SK-N-SH treated with all-trans-retinoic acid at 6 μM for 48 hours (cell line): ENCODE data around the gene PRICKLE1.

Experiments
- ATAC-seq: fragments of 200-7000 bp; cut with Tn5 transposase; 3 replicates; pipeline ENCODE4 v1.9.1; 2020; ENCODE audit warnings: mild to moderate bottlenecking, moderate library complexity
- ARNTL ChIP-seq: fragments of 450-650 bp; formaldehyde crosslinking; IDR thresholded peaks from 2 replicates; pipeline ENCODE4 v1.5.0; 2020; ENCODE audit warnings: low read depth, mild to moderate bottlenecking, moderate library complexity, borderline replicate concordance
- BACH2 ChIP-seq: fragments of 250-450 bp; sonication (Bioruptor Pico); IDR thresholded peaks from 2 replicates; pipeline ENCODE4 v1.9.0; 2021; ENCODE audit warnings: mild to moderate bottlenecking, borderline replicate concordance
- CSDC2 ChIP-seq: fragments of 250-450 bp; sonication (Bioruptor Pico); IDR thresholded peaks from 2 replicates; pipeline ENCODE4 v1.5.0; 2020; ENCODE audit warnings: mild to moderate bottlenecking, moderate library complexity
- ESRRG ChIP-seq: fragments of 250-450 bp; sonication (Bioruptor Pico); IDR thresholded peaks from 2 replicates; pipeline ENCODE4 v1.6.1; 2021; ENCODE audit warnings: mild to moderate bottlenecking
- OSR1 ChIP-seq: fragments of 250-450 bp; sonication (Bioruptor Pico); IDR thresholded peaks from 2 replicates; pipeline ENCODE4 v1.8.0; 2022; ENCODE audit warnings: moderate library complexity, mild to moderate bottlenecking, inconsistent platforms
- PPARA ChIP-seq: fragments of 250-450 bp; sonication (Bioruptor Pico); IDR thresholded peaks from 2 replicates; pipeline ENCODE4 v1.5.0; 2020; ENCODE audit warnings: mild to moderate bottlenecking, borderline replicate concordance
- RARB ChIP-seq: fragments of 250-450 bp; sonication (Bioruptor Pico); IDR thresholded peaks from 2 replicates; pipeline ENCODE4 v1.8.0; 2021; ENCODE audit warnings: mild to moderate bottlenecking, moderate library complexity
- TOX ChIP-seq: fragments of 250-450 bp; sonication (Bioruptor Pico); IDR thresholded peaks from 2 replicates; pipeline ENCODE4 v1.8.0; 2021; ENCODE audit warnings: mild to moderate bottlenecking, moderate library complexity, borderline replicate concordance
- ZC3H10 ChIP-seq: fragments of 250-450 bp; sonication (Bioruptor Pico); IDR thresholded peaks from 2 replicates; pipeline ENCODE4 v1.5.1; 2021; ENCODE audit warnings: mild to moderate bottlenecking, moderate library complexity
- ZFP30 ChIP-seq: fragments of 450-650 bp; formaldehyde crosslinking; IDR thresholded peaks from 2 replicates; pipeline ENCODE4 v1.5.0; 2022; ENCODE audit warnings: mild to moderate bottlenecking, moderate library complexity
- ZNF565 ChIP-seq: fragments of 450-650 bp; formaldehyde crosslinking; conservative IDR thresholded peaks from 2 replicates; pipeline ENCODE4 v1.5.0; 2020; ENCODE audit warnings: low read depth, mild to moderate bottlenecking, moderate library complexity
- ZNF70 ChIP-seq: fragments of 450-650 bp; formaldehyde crosslinking; IDR thresholded peaks from 2 replicates; pipeline ENCODE4 v1.5.0; 2020; ENCODE audit warnings: mild to moderate bottlenecking, moderate library complexity
- TF ChIP-seq, protein P1 (sequence below): fragments of 250-450 bp; sonication (Bioruptor Pico); IDR thresholded peaks from 2 replicates; pipeline ENCODE4 v1.8.0; 2020; ENCODE audit warnings: mild to moderate bottlenecking, moderate library complexity, borderline replicate concordance
- TF ChIP-seq, protein P2 (sequence below): fragments of 250-450 bp; sonication (Bioruptor Pico); IDR thresholded peaks from 2 replicates; pipeline ENCODE4 v1.8.0; 2021; ENCODE audit warnings: low read depth, mild to moderate bottlenecking, moderate library complexity, borderline replicate concordance
- TF ChIP-seq, protein P3 (sequence below): fragments of 250-450 bp; sonication (Bioruptor Pico); IDR thresholded peaks from 2 replicates; pipeline ENCODE4 v1.5.1; 2021; ENCODE audit warnings: mild to moderate bottlenecking, moderate library complexity
- TF ChIP-seq, protein P4 (sequence below): fragments of 250-450 bp; sonication (Bioruptor Pico); IDR thresholded peaks from 2 replicates; pipeline ENCODE4 v1.5.1; 2020; ENCODE audit warnings: low read depth, mild to moderate bottlenecking, moderate library complexity
- TF ChIP-seq, protein P5 (sequence below): fragments of 250-450 bp; sonication (Bioruptor Pico); IDR thresholded peaks from 2 replicates; pipeline ENCODE4 v1.5.0; 2020; ENCODE audit warnings: mild to moderate bottlenecking, moderate library complexity

Gene PRICKLE1

DNA sequence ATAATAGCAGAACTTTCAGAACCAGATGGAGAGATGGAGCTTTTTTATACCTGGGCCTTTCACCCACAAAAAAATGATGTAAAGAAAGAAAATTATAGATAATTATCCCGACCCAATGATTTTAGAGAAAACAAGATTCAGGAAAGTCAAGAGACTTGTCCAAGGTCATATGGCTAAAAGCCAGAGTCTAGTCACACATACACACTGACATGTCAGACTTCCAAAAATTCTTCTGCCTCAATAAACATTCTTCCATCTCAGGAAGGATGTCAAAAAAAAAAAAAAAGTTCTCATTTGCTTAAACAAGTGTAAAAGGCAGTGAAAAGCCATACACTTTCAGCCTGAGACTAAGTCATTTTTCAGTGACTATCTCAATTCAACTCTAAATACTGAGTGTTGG, 116.0 kb downstream of the PRICKLE1 start (continued):
- TF ChIP-seq, protein P1, sequence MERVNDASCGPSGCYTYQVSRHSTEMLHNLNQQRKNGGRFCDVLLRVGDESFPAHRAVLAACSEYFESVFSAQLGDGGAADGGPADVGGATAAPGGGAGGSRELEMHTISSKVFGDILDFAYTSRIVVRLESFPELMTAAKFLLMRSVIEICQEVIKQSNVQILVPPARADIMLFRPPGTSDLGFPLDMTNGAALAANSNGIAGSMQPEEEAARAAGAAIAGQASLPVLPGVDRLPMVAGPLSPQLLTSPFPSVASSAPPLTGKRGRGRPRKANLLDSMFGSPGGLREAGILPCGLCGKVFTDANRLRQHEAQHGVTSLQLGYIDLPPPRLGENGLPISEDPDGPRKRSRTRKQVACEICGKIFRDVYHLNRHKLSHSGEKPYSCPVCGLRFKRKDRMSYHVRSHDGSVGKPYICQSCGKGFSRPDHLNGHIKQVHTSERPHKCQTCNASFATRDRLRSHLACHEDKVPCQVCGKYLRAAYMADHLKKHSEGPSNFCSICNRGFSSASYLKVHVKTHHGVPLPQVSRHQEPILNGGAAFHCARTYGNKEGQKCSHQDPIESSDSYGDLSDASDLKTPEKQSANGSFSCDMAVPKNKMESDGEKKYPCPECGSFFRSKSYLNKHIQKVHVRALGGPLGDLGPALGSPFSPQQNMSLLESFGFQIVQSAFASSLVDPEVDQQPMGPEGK (CRISPR knock-in tag) = no peak
- TF ChIP-seq OSR1 (CRISPR knock-in tag) (no peak), ZFP30 (CRISPR knock-in tag) (no peak)

DNA sequence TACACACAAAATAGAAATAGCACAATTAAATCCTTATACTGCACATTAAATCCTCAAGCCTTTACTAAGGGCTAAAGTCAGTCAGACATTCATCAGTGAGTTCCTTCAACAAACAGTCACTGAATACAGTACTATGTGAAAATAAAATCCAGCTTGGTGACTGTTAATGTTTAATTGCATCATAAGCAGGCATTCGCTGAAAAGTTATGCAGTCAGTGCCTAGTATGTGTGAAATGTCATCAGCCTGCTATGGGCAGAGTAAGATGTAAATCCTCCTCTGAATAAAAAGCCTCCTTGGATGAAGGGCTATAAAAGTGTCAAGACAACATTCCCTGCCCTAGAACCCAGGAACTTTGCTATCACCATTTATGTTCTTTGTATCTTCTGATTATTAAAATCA, 116.4 kb downstream of the PRICKLE1 start:
- no peak for ATAC-seq
- TF ChIP-seq RARB (CRISPR knock-in tag) = no peak

DNA sequence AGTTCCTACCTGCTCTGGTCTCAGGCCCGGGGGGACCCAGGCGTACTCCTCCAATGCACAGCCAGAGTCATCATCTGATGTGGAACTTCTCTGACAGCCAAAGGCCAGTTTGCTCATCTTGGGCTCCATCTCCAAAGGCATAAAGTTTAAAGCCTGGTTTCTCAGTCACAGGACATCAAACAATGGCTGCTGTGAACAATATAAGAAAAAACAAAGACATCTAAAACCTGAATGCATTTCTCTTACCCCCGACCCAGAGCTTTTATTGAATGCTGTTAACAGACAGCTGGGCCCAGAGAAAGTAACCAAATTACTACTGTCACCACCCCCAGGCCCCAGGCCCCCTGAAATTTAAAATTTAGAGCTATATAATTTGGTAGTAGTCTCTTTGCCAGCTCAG, 117.2 kb downstream of the PRICKLE1 start:
- no peak for ATAC-seq
- TF ChIP-seq, protein P2, sequence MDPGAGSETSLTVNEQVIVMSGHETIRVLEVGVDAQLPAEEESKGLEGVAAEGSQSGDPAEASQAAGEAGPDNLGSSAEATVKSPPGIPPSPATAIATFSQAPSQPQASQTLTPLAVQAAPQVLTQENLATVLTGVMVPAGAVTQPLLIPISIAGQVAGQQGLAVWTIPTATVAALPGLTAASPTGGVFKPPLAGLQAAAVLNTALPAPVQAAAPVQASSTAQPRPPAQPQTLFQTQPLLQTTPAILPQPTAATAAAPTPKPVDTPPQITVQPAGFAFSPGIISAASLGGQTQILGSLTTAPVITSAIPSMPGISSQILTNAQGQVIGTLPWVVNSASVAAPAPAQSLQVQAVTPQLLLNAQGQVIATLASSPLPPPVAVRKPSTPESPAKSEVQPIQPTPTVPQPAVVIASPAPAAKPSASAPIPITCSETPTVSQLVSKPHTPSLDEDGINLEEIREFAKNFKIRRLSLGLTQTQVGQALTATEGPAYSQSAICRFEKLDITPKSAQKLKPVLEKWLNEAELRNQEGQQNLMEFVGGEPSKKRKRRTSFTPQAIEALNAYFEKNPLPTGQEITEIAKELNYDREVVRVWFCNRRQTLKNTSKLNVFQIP (CRISPR knock-in tag) = no peak
- TF ChIP-seq RARB (CRISPR knock-in tag) (no peak), ESRRG (CRISPR knock-in tag) (no peak), TOX (CRISPR knock-in tag) (no peak), BACH2 (CRISPR knock-in tag) (no peak), ZFP30 (CRISPR knock-in tag) (no peak), ARNTL (CRISPR knock-in tag) (no peak), ZC3H10 (no peak), CSDC2 (CRISPR knock-in tag) (no peak), OSR1 (CRISPR knock-in tag) (no peak), ZNF70 (CRISPR knock-in tag) (no peak), ZNF565 (CRISPR knock-in tag) (no peak)
- TF ChIP-seq, protein P3, sequence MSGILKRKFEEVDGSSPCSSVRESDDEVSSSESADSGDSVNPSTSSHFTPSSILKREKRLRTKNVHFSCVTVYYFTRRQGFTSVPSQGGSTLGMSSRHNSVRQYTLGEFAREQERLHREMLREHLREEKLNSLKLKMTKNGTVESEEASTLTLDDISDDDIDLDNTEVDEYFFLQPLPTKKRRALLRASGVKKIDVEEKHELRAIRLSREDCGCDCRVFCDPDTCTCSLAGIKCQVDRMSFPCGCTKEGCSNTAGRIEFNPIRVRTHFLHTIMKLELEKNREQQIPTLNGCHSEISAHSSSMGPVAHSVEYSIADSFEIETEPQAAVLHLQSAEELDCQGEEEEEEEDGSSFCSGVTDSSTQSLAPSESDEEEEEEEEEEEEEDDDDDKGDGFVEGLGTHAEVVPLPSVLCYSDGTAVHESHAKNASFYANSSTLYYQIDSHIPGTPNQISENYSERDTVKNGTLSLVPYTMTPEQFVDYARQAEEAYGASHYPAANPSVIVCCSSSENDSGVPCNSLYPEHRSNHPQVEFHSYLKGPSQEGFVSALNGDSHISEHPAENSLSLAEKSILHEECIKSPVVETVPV (CRISPR knock-in tag) = no peak
- TF ChIP-seq, protein P4, sequence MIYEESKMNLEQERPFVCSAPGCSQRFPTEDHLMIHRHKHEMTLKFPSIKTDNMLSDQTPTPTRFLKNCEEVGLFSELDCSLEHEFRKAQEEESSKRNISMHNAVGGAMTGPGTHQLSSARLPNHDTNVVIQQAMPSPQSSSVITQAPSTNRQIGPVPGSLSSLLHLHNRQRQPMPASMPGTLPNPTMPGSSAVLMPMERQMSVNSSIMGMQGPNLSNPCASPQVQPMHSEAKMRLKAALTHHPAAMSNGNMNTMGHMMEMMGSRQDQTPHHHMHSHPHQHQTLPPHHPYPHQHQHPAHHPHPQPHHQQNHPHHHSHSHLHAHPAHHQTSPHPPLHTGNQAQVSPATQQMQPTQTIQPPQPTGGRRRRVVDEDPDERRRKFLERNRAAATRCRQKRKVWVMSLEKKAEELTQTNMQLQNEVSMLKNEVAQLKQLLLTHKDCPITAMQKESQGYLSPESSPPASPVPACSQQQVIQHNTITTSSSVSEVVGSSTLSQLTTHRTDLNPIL (CRISPR knock-in tag) = no peak

DNA sequence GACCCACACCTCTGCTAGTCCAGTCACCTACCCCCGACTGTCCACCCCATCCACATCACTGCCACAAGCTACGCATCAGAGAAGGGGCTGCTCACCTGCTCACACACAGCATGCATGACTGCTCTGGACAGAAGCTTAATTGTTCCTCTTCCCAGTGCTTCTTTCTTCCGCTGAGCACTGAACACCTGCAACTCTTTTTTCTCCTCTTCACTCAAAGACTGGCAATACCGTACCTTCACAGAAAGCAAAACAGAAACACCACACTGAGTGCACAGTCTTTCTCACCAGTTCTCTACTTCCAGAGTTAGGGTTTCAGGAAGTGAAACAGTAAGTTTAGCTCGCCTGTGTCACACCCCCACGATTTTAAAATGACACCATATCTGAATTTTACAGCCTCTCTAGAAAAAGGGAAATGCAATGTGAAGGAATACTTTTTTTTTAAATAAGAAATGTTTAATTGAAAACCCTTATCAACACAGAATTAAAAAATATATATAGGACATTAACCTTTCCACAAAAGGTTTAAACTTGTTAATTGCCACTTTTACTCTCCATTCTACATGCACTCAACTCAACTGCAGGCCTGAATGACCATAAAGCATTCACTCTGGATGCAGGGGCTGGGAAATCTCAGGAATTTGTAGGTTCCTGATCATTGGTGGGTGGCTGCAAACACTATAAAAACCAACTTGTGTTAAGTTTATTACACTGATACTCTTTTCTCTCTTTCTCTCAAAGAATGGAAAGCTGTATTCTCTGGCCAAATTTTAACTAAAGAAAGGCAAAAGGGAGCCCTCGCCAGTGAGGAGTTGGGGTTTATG, 120.0 kb downstream of the PRICKLE1 start:
- TF ChIP-seq, protein P5, sequence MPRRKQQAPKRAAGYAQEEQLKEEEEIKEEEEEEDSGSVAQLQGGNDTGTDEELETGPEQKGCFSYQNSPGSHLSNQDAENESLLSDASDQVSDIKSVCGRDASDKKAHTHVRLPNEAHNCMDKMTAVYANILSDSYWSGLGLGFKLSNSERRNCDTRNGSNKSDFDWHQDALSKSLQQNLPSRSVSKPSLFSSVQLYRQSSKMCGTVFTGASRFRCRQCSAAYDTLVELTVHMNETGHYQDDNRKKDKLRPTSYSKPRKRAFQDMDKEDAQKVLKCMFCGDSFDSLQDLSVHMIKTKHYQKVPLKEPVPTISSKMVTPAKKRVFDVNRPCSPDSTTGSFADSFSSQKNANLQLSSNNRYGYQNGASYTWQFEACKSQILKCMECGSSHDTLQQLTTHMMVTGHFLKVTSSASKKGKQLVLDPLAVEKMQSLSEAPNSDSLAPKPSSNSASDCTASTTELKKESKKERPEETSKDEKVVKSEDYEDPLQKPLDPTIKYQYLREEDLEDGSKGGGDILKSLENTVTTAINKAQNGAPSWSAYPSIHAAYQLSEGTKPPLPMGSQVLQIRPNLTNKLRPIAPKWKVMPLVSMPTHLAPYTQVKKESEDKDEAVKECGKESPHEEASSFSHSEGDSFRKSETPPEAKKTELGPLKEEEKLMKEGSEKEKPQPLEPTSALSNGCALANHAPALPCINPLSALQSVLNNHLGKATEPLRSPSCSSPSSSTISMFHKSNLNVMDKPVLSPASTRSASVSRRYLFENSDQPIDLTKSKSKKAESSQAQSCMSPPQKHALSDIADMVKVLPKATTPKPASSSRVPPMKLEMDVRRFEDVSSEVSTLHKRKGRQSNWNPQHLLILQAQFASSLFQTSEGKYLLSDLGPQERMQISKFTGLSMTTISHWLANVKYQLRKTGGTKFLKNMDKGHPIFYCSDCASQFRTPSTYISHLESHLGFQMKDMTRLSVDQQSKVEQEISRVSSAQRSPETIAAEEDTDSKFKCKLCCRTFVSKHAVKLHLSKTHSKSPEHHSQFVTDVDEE = no peak
- no peak for TF ChIP-seq PPARA (CRISPR knock-in tag)
- no peak for TF ChIP-seq CSDC2 (CRISPR knock-in tag)
- TF ChIP-seq, protein P4 (CRISPR knock-in tag) = no peak
- ATAC-seq = no peak
